ENCODE measurements around the gene LGR4.

GRCh38 chr11:27331981-27332380 is 140.6 kb downstream of the LGR4 start:
- TF ChIP-seq EP300 (IDR thresholded peaks at IDR 0.05) (no peak), CTCF (IDR thresholded peaks at IDR 0.05) (no peak), POLR2A (IDR thresholded peaks at IDR 0.05) (no peak)
